Activated CD8-positive, alpha-beta memory T cell treated with anti-CD3 and anti-CD28 coated beads, Interleukin-2, amount 10 ng/mL, durations not matched to agents 7 days and 5 days (primary cell): Measurements from ENCODE around the gene MALAT1. TPM values are rescaled to one million over a fixed set of nuclear protein-coding genes. Genes with fewer than 3 reads are reported as not detected.
"Not testable (repeated sequence)": the region's sequence is repeated elsewhere in the genome, so short reads cannot be mapped to it uniquely, and the experiment has no call there.

ENCODE experiments used
- ATAC-seq: fragments of 150-1000 bp; cut with Tn5 transposase; one replicate; pipeline ENCODE4 v1.10.0; 2021; ENCODE audit warnings: moderate library complexity
- CTCF ChIA-PET: fragments of 350-600 bp; sonication (Branson Sonifier 250); formaldehyde crosslinking; loops from one replicate; lab custom pipeline; 2021; ENCODE audit warnings: antibody characterized with exemption; lab: Charles Lee
- DNase-seq: peaks from one replicate; pipeline ENCODE4 v3.0.0-alpha.2; 2020
- H3K27ac Mint-ChIP-seq: one replicate; pipeline ENCODE4 v1.8.0; 2021; ENCODE audit warnings: mild to moderate bottlenecking, mixed read lengths
- H3K27me3 Mint-ChIP-seq: one replicate; pipeline ENCODE4 v1.8.0; 2021; ENCODE audit warnings: mixed read lengths
- H3K36me3 Mint-ChIP-seq: one replicate; pipeline ENCODE4 v1.8.0; 2021; ENCODE audit warnings: mild to moderate bottlenecking, mixed read lengths
- H3K4me1 Mint-ChIP-seq: one replicate; pipeline ENCODE4 v1.8.0; 2021; ENCODE audit warnings: mixed read lengths
- H3K4me3 Mint-ChIP-seq: one replicate; pipeline ENCODE4 v1.8.0; 2021; ENCODE audit warnings: mild to moderate bottlenecking, moderate library complexity, mixed read lengths
- H3K9me3 Mint-ChIP-seq: one replicate; pipeline ENCODE4 v1.8.0; 2022; ENCODE audit warnings: low read depth, mixed read lengths
- total RNA-seq, 2 experiments: library from RNA; stranded (reverse); gene quantifications; one replicate each; pipeline ENCODE4 v1.2.3, GENCODE V29; 2021

Gene MALAT1
- total RNA-seq, 2 experiments from 2014 or later, result 4,026 to 5,234 TPM

GRCh38 chr11:65471447-65471891 lies 27.4 kb upstream of the MALAT1 start:
- H3K4me3 Mint-ChIP-seq, result no peak overlapping the region
- CTCF ChIA-PET, result interaction anchor here (0.7 to 5.8 kb wide), 24 partner anchors 8 to 142 kb away, joined by 3 to 80 read pairs (median 4); partner anchors contain the start of genes MALAT1, SCYL1 and SLC25A45
- H3K4me1 Mint-ChIP-seq, result peaks cover 32% of the 10 kb centered on the region
- peak; percentile 2 for ATAC-seq
- DNase-seq, result no peak
- H3K27me3 Mint-ChIP-seq, result no peaks in the 10 kb centered on the region
- H3K9me3 Mint-ChIP-seq, result no peaks in the 10 kb centered on the region
- H3K36me3 Mint-ChIP-seq, result no peaks in the 10 kb centered on the region
- peak overlapping the region; percentile 91 for H3K27ac Mint-ChIP-seq

- not testable (repeated sequence) for H3K36me3 Mint-ChIP-seq, H3K9me3 Mint-ChIP-seq, DNase-seq, H3K27me3 Mint-ChIP-seq, ATAC-seq, H3K4me3 Mint-ChIP-seq
- Mint-ChIP-seq H3K4me1 (peaks cover 36% of the 10 kb centered on the region), H3K27ac (peak overlapping the region; percentile 91)
- CTCF ChIA-PET, result interaction anchor here (0.6 to 5.8 kb wide), 13 partner anchors 17 to 223 kb away, joined by 3 to 80 read pairs (median 4); partner anchors contain the start of genes MALAT1, SCYL1 and SLC25A45
These were observed 26.1 kb upstream of the MALAT1 start for GRCh38 chr11:65472588-65473277.

- Mint-ChIP-seq H3K27me3 (no peaks in the 10 kb centered on the region), H3K27ac (peak overlapping the region; percentile 91), H3K36me3 (peaks cover 3% of the 10 kb centered on the region), H3K4me3 (no peak overlapping the region), H3K9me3 (no peaks in the 10 kb centered on the region), H3K4me1 (peaks cover 33% of the 10 kb centered on the region)
- ATAC-seq (no peak), DNase-seq (no peak)
- CTCF ChIA-PET, result no interaction called here
These were observed 25.5 kb upstream of the MALAT1 start for GRCh38 chr11:65473278-65473860.

GRCh38 chr11:65474864-65475263 lies 24.0 kb upstream of the MALAT1 start:
- H3K27me3 Mint-ChIP-seq, result no peaks in the 10 kb centered on the region
- CTCF ChIA-PET, result interaction anchor here (0.9 to 8.4 kb wide), 2 partner anchors 21 to 33 kb away, joined by 3 to 102 read pairs; partner anchors contain the start of gene MALAT1
- no peak overlapping the region for H3K27ac Mint-ChIP-seq
- no peak overlapping the region for H3K4me3 Mint-ChIP-seq
- H3K9me3 Mint-ChIP-seq, result no peaks in the 10 kb centered on the region
- H3K36me3 Mint-ChIP-seq, result peaks cover 3% of the 10 kb centered on the region
- ATAC-seq (no peak), DNase-seq (no peak)
- peaks cover 31% of the 10 kb centered on the region for H3K4me1 Mint-ChIP-seq

GRCh38 chr11:65476632-65477148 lies 22.2 kb upstream of the MALAT1 start:
- no peak for ATAC-seq
- Mint-ChIP-seq H3K36me3 (peaks cover 3% of the 10 kb centered on the region), H3K9me3 (no peaks in the 10 kb centered on the region), H3K27ac (peak overlapping the region; percentile 95), H3K4me3 (peak overlapping the region; percentile 83), H3K4me1 (peaks cover 26% of the 10 kb centered on the region), H3K27me3 (no peaks in the 10 kb centered on the region)
- CTCF ChIA-PET, result interaction anchor here (0.7 to 8.4 kb wide), 14 partner anchors 11 to 98 kb away, joined by 3 to 102 read pairs (median 4); partner anchors contain the start of genes MALAT1 and SCYL1
- DNase-seq, result no peak

GRCh38 chr11:65477149-65477965 lies 21.5 kb upstream of the MALAT1 start:
- Mint-ChIP-seq H3K36me3 (peaks cover 3% of the 10 kb centered on the region), H3K9me3 (no peaks in the 10 kb centered on the region), H3K27me3 (peaks cover 2% of the 10 kb centered on the region), H3K4me1 (peaks cover 20% of the 10 kb centered on the region), H3K27ac (peak overlapping the region; percentile 95), H3K4me3 (peak overlapping the region; percentile 83)
- CTCF ChIA-PET, result interaction anchor here (0.7 to 8.4 kb wide), 14 partner anchors 8 to 99 kb away, joined by 3 to 102 read pairs (median 4); partner anchors contain the start of gene MALAT1
- DNase-seq (peak; percentile 94), ATAC-seq (peak; percentile 90)

- no peaks in the 10 kb centered on the region for H3K9me3 Mint-ChIP-seq
- peaks cover 3% of the 10 kb centered on the region for H3K27me3 Mint-ChIP-seq
- CTCF ChIA-PET, result interaction anchor here (0.8 to 8.4 kb wide), 13 partner anchors 7 to 317 kb away, joined by 3 to 102 read pairs (median 8); partner anchors contain the start of gene MALAT1
- peaks cover 20% of the 10 kb centered on the region for H3K4me1 Mint-ChIP-seq
- no peak overlapping the region for H3K4me3 Mint-ChIP-seq
- H3K36me3 Mint-ChIP-seq, result peaks cover 3% of the 10 kb centered on the region
- ATAC-seq (no peak), DNase-seq (no peak)
- peak overlapping the region; percentile 32 for H3K27ac Mint-ChIP-seq
These were observed 20.3 kb upstream of the MALAT1 start for GRCh38 chr11:65478388-65479183.

GRCh38 chr11:65479184-65480145 lies 19.4 kb upstream of the MALAT1 start:
- CTCF ChIA-PET, result interaction anchor here (1.2 to 8.4 kb wide), 8 partner anchors 8 to 87 kb away, joined by 3 to 102 read pairs (median 18); partner anchors contain the start of gene MALAT1
- H3K27me3 Mint-ChIP-seq, result peaks cover 5% of the 10 kb centered on the region
- peaks cover 3% of the 10 kb centered on the region for H3K36me3 Mint-ChIP-seq
- no peaks in the 10 kb centered on the region for H3K9me3 Mint-ChIP-seq
- H3K4me1 Mint-ChIP-seq, result peaks cover 20% of the 10 kb centered on the region
- DNase-seq, result no peak
- ATAC-seq, result no peak
- H3K27ac Mint-ChIP-seq, result no peak overlapping the region
- H3K4me3 Mint-ChIP-seq, result no peak overlapping the region

- ATAC-seq, result no peak
- peaks cover 8% of the 10 kb centered on the region for H3K27me3 Mint-ChIP-seq
- no peaks in the 10 kb centered on the region for H3K9me3 Mint-ChIP-seq
- CTCF ChIA-PET, result interaction anchor here (8.4 kb wide), 1 partner anchor 13 kb away, joined by 102 read pairs; the partner anchor contains the start of gene MALAT1
- H3K4me3 Mint-ChIP-seq, result no peak overlapping the region
- no peaks in the 10 kb centered on the region for H3K36me3 Mint-ChIP-seq
- no peak overlapping the region for H3K27ac Mint-ChIP-seq
- DNase-seq, result no peak
- peaks cover 9% of the 10 kb centered on the region for H3K4me1 Mint-ChIP-seq
These were observed 16.5 kb upstream of the MALAT1 start for GRCh38 chr11:65482306-65482850.

GRCh38 chr11:65485920-65486219 lies 13.0 kb upstream of the MALAT1 start:
- DNase-seq (no peak), ATAC-seq (no peak)
- Mint-ChIP-seq H3K4me3 (no peak overlapping the region), H3K27me3 (peaks cover 8% of the 10 kb centered on the region), H3K9me3 (no peaks in the 10 kb centered on the region), H3K4me1 (peaks cover 8% of the 10 kb centered on the region), H3K27ac (no peak overlapping the region), H3K36me3 (no peaks in the 10 kb centered on the region)
- CTCF ChIA-PET, result interaction anchor here (1.4 to 3.5 kb wide), 3 partner anchors 8 to 22 kb away, joined by 3 to 23 read pairs (median 6); no protein-coding TSS in a partner anchor
